GM18951 (cell line): ENCODE measurements around the gene TFEB.

Experiments used
- POLR2A ChIP-seq: IDR thresholded peaks from 4 replicates; pipeline ENCODE4 v1.6.1; 2011; ENCODE audit warnings: mild to moderate bottlenecking; ENCODE audit not compliant: insufficient read length, insufficient read depth; ENCODE audit errors: extremely low read depth
- in situ Hi-C: fragments of 300-500 bp; cut with MboI; formaldehyde crosslinking; loops from one replicate; pipeline ENCODE4 v1.12.0; 2022; ENCODE audit warnings: low sequenced_read_pairs, mixed read lengths, inconsistent platforms; ENCODE audit not compliant: unreplicated experiment

Gene TFEB

DNA sequence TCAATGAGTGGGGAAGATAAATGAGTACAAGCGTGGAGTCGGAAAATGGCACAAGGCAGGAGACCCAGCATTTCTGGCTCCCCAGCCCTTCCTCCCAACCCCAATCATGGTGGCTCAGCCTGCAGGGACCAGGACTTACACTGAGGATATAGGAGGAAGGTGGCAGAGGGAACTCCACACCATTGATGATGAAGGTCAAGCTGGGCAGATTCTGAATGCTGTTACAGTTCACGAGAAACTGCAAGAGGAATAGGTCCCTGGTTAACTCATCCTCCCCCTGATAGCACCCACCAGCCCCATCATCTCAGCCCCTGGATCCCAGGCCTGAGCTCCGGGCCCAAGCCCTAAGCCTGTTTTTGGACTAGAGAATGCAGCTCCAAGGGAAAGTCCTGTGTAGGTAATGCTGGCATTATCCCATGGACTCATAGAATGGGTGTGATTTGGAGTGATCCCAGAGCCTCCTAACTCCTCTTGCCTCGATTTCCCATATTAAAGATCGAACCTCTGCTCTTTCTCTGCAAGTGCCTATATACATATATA is 2.3 kb upstream of the TFEB start:
- no peak for TF ChIP-seq POLR2A
- in situ Hi-C loops = no loop called here

DNA sequence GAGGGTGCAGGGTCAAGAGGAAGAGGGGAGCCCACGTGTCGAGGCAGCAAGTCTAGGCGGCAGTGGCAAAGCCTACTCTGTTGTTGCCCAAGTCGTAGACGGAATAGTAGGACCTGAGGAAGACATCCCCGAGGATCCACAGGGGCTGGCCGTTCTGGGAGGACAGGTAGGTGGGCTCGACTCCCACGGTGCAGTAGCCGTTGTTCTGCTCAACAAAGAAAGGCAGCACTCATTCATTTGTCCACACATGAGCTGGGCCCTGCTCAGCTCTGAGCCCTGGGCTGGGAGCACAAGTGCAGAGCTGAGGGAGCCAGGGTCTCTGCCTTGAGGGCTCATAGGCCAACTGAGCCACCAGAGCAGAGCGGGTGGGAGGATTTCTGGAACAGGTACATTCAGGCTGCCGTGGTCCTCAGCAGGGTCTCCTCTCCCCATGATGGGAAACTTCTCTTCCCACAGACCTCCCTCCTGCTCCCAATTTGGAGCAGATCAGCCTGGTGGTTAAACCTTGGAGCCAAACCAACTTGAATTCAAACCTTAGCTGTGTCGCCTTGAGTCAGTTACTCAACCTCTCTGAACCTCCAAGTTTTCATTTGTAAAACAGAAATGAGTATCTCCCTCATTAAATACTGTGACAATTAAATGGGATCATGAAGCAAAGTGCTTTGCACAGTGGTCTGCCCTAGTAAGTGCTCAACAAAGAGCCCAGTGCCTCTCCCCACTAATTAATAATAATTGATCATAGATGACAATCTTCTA is 1.6 kb upstream of the TFEB start:
- no peak for TF ChIP-seq POLR2A
- in situ Hi-C loops = no loop called here

DNA sequence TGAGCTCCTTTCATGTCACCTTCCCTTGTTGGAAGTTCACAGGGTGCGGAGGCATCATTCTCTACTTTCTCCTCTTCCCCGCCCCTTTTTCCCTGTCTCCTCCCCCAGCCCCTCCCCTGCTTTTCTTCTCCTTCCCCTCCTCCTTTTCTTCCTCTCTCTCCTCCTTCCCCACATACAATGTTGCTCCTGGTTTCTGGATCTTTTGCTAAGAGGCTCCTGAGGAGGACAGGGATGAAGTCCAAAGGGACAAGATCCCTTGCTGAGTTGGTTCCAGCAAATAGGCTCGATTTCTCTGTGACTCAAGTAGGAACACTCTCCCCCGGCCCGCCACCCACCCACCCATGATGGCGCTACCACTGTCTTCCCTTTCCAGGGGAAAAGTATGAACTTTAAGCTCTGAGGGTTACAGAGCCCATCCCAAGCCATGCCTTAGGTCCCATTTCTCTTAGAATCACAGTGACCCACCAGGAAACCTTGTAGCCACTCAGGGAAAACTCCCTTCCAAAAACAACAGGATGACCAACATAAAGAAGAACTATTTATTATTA is 852 bp upstream of the TFEB start:
- no peak for TF ChIP-seq POLR2A
- in situ Hi-C loops = no loop called here

DNA sequence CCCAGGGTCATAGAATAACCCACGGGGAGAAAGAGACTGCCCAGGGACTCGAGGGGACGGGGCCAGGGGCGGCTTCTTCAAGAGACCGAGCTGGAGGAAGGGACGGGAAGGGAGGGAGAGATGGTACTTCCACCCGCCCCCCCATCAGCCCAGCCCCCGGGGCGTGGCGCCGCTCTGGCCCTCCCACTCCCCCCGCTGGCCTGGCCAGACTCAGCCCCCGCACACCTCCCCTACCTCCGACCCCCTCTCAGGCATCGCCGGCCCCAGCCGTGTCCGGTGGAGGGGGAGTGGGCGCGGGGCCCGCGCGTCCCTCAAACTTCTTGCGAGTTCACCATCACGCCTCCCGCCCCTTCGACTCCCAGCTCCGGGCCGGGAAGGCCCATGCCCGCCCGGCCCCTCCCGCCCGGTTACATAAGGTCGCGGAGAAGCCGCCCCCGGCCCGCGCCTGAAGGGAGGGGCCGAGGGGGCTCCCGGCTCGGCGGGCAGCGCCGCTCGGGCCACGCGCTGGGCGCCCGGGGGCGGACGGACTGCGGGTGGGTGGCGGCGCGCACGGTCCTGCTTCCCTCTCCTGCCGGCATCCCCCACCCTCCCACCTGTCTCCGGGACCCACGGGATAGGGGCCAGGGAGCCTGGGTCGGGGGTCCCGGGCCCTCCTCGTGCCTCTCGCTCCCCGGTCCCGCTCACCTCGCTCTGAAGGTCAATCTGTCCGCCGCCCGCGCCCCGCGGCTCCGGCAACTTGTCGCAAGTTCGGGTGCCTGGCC is 562 bp downstream of the TFEB start:
- in situ Hi-C loops = no loop called here
- peak; percentile 39 for TF ChIP-seq POLR2A

DNA sequence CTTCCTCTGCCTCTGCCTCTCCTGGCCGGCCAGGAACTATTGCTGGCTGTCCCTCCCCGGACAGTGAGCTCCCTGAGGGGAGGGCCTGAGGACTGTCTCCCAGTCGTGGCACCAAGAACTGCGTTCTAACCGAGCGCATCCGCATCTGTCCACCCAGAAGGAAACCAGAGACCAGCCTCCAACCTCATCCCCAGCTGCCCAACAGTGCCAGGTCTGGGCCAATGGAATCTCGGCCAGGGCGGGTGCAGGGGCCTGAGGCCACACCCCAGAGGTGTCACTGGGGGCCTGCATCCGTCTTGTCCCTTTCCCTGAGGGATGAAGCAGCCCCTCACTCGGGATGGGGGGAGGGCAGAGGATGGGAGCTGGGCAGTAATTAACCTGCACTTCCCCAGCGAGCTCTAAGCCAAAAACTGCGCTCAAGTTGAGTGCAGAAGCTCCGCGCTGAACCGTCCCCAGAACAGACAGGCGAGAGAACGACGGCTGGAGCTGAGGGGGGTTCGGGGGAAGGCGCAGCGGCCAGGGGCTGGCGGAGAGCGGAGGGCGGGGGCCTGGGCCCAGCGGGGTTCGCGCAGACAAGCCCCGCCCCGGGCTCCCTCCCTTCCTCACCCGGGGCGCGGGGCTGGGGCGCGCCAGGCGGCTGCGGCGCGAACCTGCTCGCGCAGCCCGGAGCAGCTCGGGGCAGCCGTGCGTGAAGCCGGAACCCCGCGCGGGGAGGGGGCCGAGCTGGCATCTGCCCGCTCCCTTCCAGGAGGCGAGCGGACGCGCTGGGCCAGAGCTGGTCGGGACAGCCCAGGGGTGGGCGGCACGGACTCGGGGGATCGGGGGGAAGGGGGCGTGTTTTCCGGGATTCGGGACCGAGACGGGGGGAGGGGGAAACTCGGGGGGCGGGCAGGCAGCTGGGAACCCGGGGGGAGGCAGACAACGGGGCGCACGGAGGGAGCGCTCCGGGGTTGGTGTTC is 1.4 kb downstream of the TFEB start:
- peak; percentile 71 for TF ChIP-seq POLR2A

DNA sequence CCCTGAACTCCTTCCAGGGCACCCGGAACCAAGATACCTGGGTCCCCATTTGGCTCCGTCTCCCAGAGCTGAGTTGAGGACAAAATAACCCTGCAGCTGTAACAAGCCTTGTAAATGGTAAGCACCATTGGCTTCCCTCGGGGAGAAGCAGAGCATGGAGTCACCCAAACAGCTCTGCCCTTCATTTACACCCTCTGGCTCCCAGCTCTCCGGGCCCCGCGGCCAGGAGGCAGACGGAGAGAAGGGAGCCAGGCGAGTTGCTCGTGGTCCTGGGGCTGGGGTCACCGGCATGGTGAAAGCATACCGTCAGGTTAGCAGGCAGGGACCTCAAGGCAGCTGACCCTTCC is 2.1 kb downstream of the TFEB start:
- in situ Hi-C loops = no loop called here
- TF ChIP-seq POLR2A = no peak

More for the DNA sequence above, 1.4 kb downstream of the TFEB start:
- in situ Hi-C loops = no loop called here

DNA sequence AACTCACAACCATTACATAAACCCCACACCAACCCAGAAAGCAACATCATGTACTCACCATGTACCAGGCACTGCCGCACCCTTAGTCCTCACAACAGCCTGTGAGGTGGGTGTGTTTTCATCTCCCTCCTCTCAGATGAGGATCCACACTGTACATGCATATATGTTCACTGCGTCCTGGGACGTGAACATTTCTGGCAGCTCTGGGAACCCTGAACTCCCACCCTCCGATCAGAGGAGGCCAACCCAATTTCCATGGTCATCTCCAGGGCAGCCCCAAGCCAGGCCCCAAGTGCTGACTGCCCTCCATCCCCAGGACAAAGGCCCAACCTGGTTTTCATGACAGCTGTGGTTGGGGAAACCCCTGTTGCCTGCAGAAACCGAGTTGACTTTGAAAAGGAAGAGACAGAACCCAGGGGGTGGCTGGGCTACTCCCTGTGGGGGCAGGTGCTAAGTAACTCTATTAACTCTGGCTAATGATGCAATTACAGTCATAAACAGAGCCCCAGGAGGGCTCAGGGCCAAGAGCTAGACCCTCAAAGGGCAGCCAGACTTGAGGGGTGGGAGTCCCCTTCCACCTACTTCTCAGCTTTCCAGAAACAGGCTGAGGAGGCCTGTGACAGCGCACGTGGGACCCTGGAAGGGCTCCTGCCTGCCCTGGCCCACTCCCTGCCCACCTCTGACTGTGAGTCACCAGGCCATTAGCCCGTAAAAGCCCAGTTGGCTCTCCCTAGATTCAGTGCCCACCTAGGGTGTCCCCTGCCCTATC is 2.6 kb downstream of the TFEB start:
- TF ChIP-seq POLR2A = no peak
- in situ Hi-C loops = no loop called here

DNA sequence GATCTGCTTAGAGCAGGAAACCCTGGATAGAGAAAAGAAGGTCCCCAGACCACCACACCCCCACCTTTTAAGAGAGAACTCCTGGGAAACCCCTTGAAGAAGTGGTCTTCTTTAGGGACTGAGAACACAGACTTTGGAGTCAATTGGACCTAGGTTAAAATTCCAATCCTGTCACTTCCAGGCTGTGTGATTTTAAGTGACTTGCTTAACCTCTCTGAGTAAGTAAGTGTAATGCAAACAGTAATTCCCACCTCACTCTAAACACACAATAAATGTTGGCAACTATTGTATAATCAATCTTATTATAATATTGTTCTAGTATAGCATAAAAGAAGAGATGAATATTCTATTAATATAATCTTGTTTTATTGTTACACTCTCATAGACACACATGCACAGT is 3.3 kb downstream of the TFEB start:
- in situ Hi-C loops = no loop called here
- no peak for TF ChIP-seq POLR2A

DNA sequence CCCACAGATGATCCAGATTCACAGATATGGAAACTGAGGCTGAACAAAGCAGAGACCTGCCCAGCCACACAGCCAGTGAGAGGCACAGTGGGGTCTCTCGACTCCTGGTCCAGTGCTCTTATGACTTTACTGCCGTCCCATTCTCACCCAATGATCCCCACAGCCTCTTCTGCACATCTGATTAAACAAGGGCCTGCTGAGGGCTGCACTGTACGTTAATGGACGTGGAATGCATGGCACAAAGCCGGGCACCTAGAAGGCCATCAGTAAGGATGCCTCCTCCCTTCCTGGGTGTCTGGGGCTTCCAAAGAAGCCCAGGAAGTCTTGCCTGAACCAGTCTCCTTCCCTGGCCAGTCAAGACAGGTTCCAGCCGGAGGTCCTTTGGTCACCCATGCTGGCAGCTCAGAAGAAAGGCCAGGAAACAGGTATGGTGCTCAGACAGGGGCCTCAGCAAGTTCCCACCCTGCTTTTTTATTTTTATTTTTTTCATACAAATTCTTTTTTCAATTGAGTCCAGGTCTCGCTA is 3.8 kb downstream of the TFEB start:
- in situ Hi-C loops = no loop called here

DNA sequence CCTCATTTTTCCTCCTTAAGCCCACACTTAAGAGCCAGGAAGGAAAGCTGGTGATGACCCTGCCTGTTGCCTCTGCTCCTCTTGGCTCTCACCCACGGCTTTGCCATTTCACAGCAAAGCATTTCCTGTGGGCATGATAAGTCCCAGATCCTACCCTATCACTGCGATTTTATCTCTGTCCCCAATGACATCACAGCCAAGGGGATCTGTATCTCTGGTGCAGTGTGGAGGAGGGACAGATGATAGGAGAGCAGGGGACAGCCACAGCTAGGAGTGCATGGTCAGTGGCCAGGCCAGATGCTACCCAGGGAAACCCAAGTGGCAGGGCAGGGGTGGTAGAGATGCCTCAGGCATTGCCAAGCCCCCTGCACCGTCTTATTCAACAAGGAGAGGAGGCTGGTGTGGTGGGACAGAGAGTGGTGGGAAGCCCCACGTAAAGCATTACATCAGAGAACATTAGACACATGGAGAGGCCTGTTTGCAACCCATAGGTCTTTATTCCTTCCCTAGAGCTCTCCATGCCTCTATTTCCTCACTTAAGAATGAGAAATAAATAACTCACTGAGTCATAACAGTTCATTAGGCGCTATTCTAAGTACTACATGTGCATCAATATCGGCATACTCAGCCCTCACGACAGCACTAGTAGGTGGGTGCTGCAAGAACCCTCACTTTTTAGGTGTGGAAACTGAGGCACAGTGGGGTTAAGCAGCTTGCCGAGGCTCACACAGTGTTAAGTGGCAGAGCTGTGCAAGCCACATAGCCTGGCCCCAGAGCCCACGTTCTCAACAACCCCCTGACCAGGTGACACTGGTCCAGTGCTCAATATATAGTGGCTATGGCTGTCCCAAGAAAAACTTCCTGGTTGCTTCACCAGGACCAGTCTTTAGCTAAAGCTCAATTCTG is 4.6 kb downstream of the TFEB start:
- TF ChIP-seq POLR2A = peak; percentile 20
- in situ Hi-C loops = no loop called here

More for the DNA sequence above, 3.8 kb downstream of the TFEB start:
- TF ChIP-seq POLR2A = peak; percentile 18

DNA sequence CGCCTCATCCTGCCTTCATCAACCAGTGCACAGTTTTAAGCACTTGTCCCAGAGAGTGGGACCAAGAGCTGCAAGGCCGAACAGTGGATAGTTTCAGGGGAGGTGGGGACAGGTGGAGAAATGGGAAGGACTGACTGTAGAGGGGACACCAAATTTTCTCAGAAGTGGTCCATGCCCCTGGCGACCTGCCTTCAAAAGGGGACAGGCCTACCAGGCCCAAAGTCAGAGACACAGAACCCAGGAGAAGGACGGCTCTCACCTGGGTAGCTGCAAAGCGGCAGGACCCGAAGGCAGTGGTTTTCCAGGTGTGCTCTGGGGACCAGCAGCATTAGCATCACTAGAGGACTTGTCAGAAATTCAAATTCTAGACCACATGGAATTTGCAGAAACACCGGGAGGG is 5.8 kb downstream of the TFEB start:
- no peak for TF ChIP-seq POLR2A
- in situ Hi-C loops = no loop called here
